ENCODE results near the gene CCDC7.
A peak's percentile ranks its signal among the peaks of the same experiment; 100 is the strongest.
"Not testable (repeated sequence)": the region's sequence is repeated elsewhere in the genome, so short reads cannot be mapped to it uniquely, and the experiment has no call there.

The CCDC7 gene

GRCh38 chr10:32445740-32446535, at the start of gene CCDC7:
Gene CCDC7 (plus strand): TSS chr10:32446140. CDS start chr10:32451643, 5,503 bp downstream.
- H3K4me3 ChIP-seq (replicated peaks; ENCODE audit: low read depth, low read length) = peak within 1 kb of the TSS; percentile 70
- DNase-seq (ENCODE audit: extremely low read depth, low read depth) = peak; percentile 49

GRCh38 chr10:32397163-32397562, 48.8 kb upstream of the CCDC7 start:
- not testable (repeated sequence) for H3K4me3 ChIP-seq (replicated peaks; ENCODE audit: low read depth, low read length); DNase-seq (ENCODE audit: extremely low read depth, low read depth)

More at GRCh38 chr10:32445740-32446535, at the start of gene CCDC7:
- peak; percentile 37 for TF ChIP-seq CTCF (IDR thresholded peaks at IDR 0.05; ENCODE audit: low read depth, low read length, missing control alignments)

- not testable (repeated sequence) for DNase-seq (ENCODE audit: extremely low read depth, low read depth); H3K4me3 ChIP-seq (replicated peaks; ENCODE audit: low read depth, low read length)
Observed at GRCh38 chr10:32399720-32400119, 46.2 kb upstream of the CCDC7 start.

GRCh38 chr10:32400961-32401360, 45.0 kb upstream of the CCDC7 start:
- TF ChIP-seq CTCF (IDR thresholded peaks at IDR 0.05; ENCODE audit: low read depth, low read length, missing control alignments) = no peak

GRCh38 chr10:32402499-32402898, 43.4 kb upstream of the CCDC7 start:
- H3K4me3 ChIP-seq (replicated peaks; ENCODE audit: low read depth, low read length) = no peak overlapping the region
- no peak for TF ChIP-seq CTCF (IDR thresholded peaks at IDR 0.05; ENCODE audit: low read depth, low read length, missing control alignments)
- no peak for DNase-seq (ENCODE audit: extremely low read depth, low read depth)

More at GRCh38 chr10:32400961-32401360, 45.0 kb upstream of the CCDC7 start:
- DNase-seq (ENCODE audit: extremely low read depth, low read depth) = no peak
- H3K4me3 ChIP-seq (replicated peaks; ENCODE audit: low read depth, low read length) = no peak overlapping the region

- no peak for DNase-seq (ENCODE audit: extremely low read depth, low read depth)
- no peak for TF ChIP-seq CTCF (IDR thresholded peaks at IDR 0.05; ENCODE audit: low read depth, low read length, missing control alignments)
- H3K4me3 ChIP-seq (replicated peaks; ENCODE audit: low read depth, low read length) = no peak overlapping the region
Observed at GRCh38 chr10:32403091-32403490, 42.8 kb upstream of the CCDC7 start.

GRCh38 chr10:32408690-32409089, 37.2 kb upstream of the CCDC7 start:
- TF ChIP-seq CTCF (IDR thresholded peaks at IDR 0.05; ENCODE audit: low read depth, low read length, missing control alignments) = no peak
- no peak for DNase-seq (ENCODE audit: extremely low read depth, low read depth)
- no peak overlapping the region for H3K4me3 ChIP-seq (replicated peaks; ENCODE audit: low read depth, low read length)

- no peak for DNase-seq (ENCODE audit: extremely low read depth, low read depth)
- H3K4me3 ChIP-seq (replicated peaks; ENCODE audit: low read depth, low read length) = no peak overlapping the region
- no peak for TF ChIP-seq CTCF (IDR thresholded peaks at IDR 0.05; ENCODE audit: low read depth, low read length, missing control alignments)
Observed at GRCh38 chr10:32409741-32410140, 36.2 kb upstream of the CCDC7 start.
